Measurements from ENCODE around the gene POM121.
"Not testable (repeated sequence)": the region's sequence is repeated elsewhere in the genome, so short reads cannot be mapped to it uniquely, and the experiment has no call there.

- not testable (repeated sequence) for TF ChIP-seq TAF1 (conservative IDR thresholded peaks at IDR 0.05); YY1 (IDR thresholded peaks at IDR 0.05); HNF4A (conservative IDR thresholded peaks at IDR 0.05)
- TF ChIP-seq, protein P1, sequence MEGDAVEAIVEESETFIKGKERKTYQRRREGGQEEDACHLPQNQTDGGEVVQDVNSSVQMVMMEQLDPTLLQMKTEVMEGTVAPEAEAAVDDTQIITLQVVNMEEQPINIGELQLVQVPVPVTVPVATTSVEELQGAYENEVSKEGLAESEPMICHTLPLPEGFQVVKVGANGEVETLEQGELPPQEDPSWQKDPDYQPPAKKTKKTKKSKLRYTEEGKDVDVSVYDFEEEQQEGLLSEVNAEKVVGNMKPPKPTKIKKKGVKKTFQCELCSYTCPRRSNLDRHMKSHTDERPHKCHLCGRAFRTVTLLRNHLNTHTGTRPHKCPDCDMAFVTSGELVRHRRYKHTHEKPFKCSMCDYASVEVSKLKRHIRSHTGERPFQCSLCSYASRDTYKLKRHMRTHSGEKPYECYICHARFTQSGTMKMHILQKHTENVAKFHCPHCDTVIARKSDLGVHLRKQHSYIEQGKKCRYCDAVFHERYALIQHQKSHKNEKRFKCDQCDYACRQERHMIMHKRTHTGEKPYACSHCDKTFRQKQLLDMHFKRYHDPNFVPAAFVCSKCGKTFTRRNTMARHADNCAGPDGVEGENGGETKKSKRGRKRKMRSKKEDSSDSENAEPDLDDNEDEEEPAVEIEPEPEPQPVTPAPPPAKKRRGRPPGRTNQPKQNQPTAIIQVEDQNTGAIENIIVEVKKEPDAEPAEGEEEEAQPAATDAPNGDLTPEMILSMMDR (IDR thresholded peaks at IDR 0.05; ENCODE audit: low read depth, low read length, missing input control), result not testable (repeated sequence)
These were observed 50.9 kb downstream of the POM121 start for GRCh38 chr7:72975656-72976286.

All from liver (tissue), 3 donors.